ENCODE results near the gene ZNF24.

ZNF24 gene

DNA sequence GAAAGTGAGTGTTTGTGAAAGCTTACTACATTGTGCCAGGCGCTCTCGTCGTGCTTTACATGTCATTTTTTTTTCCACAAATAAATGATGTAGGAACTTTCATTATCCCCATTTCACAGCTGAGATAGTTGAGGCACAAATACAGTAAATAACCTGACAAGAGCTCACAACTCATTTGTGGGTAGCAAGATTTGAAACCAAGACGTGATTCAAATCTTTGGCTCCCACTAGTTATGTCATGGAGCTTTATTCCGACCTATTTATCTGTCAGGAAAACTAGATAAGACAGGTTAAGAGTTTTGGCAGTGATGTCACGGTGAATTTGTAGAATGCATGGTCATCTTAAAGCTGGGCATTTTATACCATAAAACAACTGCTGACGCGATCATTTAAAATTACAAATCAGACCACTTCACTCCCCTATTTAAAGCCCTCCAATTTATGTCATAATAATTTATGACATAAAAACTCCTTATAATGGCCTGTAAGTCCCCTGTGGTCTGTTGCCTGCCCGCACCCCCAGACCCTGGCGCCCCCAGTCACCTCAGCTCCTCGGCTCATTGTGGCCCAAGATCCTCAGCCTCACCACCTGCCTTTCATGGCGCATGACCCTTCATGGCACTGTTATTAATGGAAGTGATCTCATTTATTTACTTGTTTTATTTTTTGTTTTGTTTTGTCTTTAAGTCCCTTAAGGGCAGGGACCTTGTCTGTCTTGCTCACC, 678 bp upstream of the ZNF24 start:
- peaks cover 6% of the 10 kb centered on the region for H3K36me3 ChIP-seq
- TF ChIP-seq, protein P1, sequence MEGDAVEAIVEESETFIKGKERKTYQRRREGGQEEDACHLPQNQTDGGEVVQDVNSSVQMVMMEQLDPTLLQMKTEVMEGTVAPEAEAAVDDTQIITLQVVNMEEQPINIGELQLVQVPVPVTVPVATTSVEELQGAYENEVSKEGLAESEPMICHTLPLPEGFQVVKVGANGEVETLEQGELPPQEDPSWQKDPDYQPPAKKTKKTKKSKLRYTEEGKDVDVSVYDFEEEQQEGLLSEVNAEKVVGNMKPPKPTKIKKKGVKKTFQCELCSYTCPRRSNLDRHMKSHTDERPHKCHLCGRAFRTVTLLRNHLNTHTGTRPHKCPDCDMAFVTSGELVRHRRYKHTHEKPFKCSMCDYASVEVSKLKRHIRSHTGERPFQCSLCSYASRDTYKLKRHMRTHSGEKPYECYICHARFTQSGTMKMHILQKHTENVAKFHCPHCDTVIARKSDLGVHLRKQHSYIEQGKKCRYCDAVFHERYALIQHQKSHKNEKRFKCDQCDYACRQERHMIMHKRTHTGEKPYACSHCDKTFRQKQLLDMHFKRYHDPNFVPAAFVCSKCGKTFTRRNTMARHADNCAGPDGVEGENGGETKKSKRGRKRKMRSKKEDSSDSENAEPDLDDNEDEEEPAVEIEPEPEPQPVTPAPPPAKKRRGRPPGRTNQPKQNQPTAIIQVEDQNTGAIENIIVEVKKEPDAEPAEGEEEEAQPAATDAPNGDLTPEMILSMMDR (IDR thresholded peaks at IDR 0.05): no peak
- H3K4me1 ChIP-seq (ENCODE audit: control insufficient read depth in 1 of 2, insufficient read depth in 1 of 2, low read depth in 1 of 2, low read length in 1 of 2): peaks cover 23 to 29% of the 10 kb centered on the region in 2 experiments
- no peaks in the 10 kb centered on the region for H3K27me3 ChIP-seq
- H3K27ac ChIP-seq: peak overlapping the region; percentile 95
- no peaks in the 10 kb centered on the region for H3K9me3 ChIP-seq
- H3K4me3 ChIP-seq (ENCODE audit: low read depth in 1 of 2, low read length in 1 of 2): peak overlapping the region; percentile 95

DNA sequence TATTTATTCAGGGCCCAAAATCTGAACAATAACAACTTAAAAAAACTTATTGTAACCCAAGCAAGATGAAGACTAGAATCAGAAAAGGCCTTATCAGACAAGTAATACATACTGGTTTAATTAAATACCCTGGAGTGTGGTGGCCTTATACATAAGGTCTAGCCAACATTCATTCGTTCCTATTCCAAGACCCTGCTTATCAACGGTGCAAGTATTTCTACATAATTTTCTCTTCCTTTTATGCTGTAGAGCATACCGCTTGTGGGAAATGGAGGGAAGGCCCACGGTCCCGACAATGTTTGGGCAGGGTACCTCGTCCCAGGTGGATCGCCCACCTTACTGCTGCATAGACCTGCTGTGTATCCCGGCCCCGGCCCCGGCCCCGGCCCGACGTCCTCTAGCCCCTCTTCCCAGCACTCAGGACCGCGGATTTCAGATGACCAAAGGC, 708 bp downstream of the ZNF24 start:
- H3K27me3 ChIP-seq: no peaks in the 10 kb centered on the region
- no peaks in the 10 kb centered on the region for H3K9me3 ChIP-seq
- peak overlapping the region; percentile 95 for H3K4me3 ChIP-seq (ENCODE audit: low read depth in 1 of 2, low read length in 1 of 2)
- TF ChIP-seq, protein P1 (IDR thresholded peaks at IDR 0.05): no peak
- peaks cover 23 to 29% of the 10 kb centered on the region in 2 experiments for H3K4me1 ChIP-seq (ENCODE audit: control insufficient read depth in 1 of 2, insufficient read depth in 1 of 2, low read depth in 1 of 2, low read length in 1 of 2)
- peaks cover 20% of the 10 kb centered on the region for H3K36me3 ChIP-seq
- peak overlapping the region; percentile 95 for H3K27ac ChIP-seq

DNA sequence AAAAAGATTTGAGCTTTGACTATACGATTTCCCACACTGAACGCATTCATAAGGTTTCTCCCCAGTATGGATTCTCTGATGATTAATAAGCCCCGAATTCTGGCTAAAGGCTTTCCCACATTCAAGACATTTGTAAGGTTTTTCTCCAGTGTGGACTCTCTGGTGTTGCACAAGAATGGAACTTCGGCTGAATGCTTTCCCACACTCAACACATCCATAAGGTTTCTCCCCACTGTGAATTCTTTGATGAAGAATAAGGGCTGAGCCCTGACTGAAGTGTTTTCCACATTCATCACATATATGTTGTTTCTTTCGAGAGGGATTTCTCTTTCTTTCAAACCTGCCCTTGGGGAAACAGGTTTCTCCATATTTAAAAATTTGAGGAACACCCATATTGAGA, 6.9 kb downstream of the ZNF24 start:
- no peaks in the 10 kb centered on the region for H3K4me1 ChIP-seq (ENCODE audit: control insufficient read depth in 1 of 2, insufficient read depth in 1 of 2, low read depth in 1 of 2, low read length in 1 of 2)
- TF ChIP-seq, protein P1 (IDR thresholded peaks at IDR 0.05): no peak

DNA sequence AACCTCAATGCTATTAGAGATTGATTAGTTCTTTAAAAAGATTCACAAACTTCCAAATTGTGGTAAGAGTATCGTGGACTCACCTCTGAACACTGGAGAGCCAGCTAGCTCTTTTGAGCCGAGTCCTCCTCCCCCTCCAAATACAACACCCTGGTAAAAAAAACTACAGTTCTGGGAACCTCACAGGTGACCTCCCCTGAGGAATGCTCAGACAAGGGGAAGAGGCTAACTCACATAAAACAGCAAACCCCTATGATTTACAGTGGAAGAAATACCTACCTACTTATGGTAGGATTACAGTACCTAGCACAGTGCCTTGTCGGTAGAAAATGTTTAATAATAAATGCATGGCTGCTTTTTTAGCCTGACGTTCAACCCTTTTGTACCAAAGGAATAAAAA, 8.4 kb downstream of the ZNF24 start:
- H3K27ac ChIP-seq: no peak overlapping the region
- H3K9me3 ChIP-seq: no peaks in the 10 kb centered on the region
- no peak overlapping the region for H3K4me3 ChIP-seq (ENCODE audit: low read depth in 1 of 2, low read length in 1 of 2)
- H3K4me1 ChIP-seq (ENCODE audit: control insufficient read depth in 1 of 2, insufficient read depth in 1 of 2, low read depth in 1 of 2, low read length in 1 of 2): no peaks in the 10 kb centered on the region
- TF ChIP-seq, protein P1 (IDR thresholded peaks at IDR 0.05): no peak
- no peaks in the 10 kb centered on the region for H3K27me3 ChIP-seq
- H3K36me3 ChIP-seq: peaks cover 86% of the 10 kb centered on the region

More for the DNA sequence above, 6.9 kb downstream of the ZNF24 start:
- Histone ChIP-seq H3K27me3 (no peaks in the 10 kb centered on the region), H3K36me3 (peaks cover 77% of the 10 kb centered on the region), H3K27ac (no peak overlapping the region), H3K9me3 (no peaks in the 10 kb centered on the region), H3K4me3 (ENCODE audit: low read depth in 1 of 2, low read length in 1 of 2) (no peak overlapping the region)

DNA sequence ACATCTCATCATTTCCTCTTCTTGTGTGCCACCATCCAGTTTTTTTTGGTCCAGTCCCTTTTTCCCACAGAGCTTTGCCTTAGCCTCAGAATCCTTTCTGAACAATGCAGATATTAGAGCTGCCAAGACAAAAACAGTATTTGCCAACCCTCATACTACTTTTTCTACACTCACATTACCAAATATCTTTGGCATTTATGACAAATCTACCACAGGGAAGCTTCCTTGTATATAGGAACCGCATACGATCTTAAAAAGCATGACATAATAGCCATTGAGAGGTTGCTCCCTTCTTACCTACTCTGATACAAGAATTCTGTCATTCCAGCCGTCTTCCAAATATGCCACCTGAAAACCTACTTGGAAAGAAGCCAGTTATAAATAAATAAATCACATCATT, 9.4 kb downstream of the ZNF24 start:
- Histone ChIP-seq H3K27ac (peak overlapping the region; percentile 11), H3K36me3 (peaks cover 79% of the 10 kb centered on the region), H3K9me3 (no peaks in the 10 kb centered on the region), H3K4me1 (ENCODE audit: control insufficient read depth in 1 of 2, insufficient read depth in 1 of 2, low read depth in 1 of 2, low read length in 1 of 2) (no peaks in the 10 kb centered on the region), H3K4me3 (ENCODE audit: low read depth in 1 of 2, low read length in 1 of 2) (no peak overlapping the region), H3K27me3 (no peaks in the 10 kb centered on the region)
- TF ChIP-seq, protein P1 (IDR thresholded peaks at IDR 0.05): no peak
